Immature natural killer cell (primary cell): ENCODE measurements around the gene RUSC2. TPM values are rescaled to one million over a fixed set of nuclear protein-coding genes. Genes with fewer than 3 reads are reported as not detected.

ENCODE experiments used
- polyA plus RNA-seq, 3 donors: library from polyadenylated mRNA; unstranded; fragments of 300-500 nt; fragmentation: Illumina TruSeq; gene quantifications; one replicate each; pipeline ENCODE4 v1.2.3, GENCODE V29; 2021

The RUSC2 gene
- polyA plus RNA-seq, 3 donors from 2014 or later: 0.44 to 0.69 TPM; not detected in 1

Other genes with a start within 250 kb of the RUSC2 start
- gene TESK1, start 115.2 kb downstream of the RUSC2 start, polyA plus RNA-seq: 10 to 100 TPM in 1 of 3 donors, 1 to 10 TPM in 2; 6.5 to 23.7 (median 8.1) TPM
- gene CD72, start 128.3 kb downstream of the RUSC2 start, polyA plus RNA-seq: 10 to 100 TPM in 2 of 3 donors, 1 to 10 TPM in 1; 6.2 to 18.4 (median 10.1) TPM
- gene SIT1, start 160.8 kb downstream of the RUSC2 start, polyA plus RNA-seq: 1 to 10 TPM in 1 of 3 donors, under 1 TPM in 2; 0.26 to 1.4 (median 0.49) TPM
- 10 to 100 TPM in 1 of 3 donors, not detected in 2; 23.0 TPM for gene RMRP, start 167.9 kb downstream of the RUSC2 start, polyA plus RNA-seq
- 100 to 1,000 TPM; 101 to 106 (median 103) TPM for gene CCDC107, start 168.2 kb downstream of the RUSC2 start, polyA plus RNA-seq
- 1 to 10 TPM in 2 of 3 donors, under 1 TPM in 1; 0.92 to 1.9 (median 1.1) TPM for gene ARHGEF39, start 175.1 kb downstream of the RUSC2 start, polyA plus RNA-seq
- not detected for gene CA9, start 183.8 kb downstream of the RUSC2 start, polyA plus RNA-seq
- gene TPM2, start 199.8 kb downstream of the RUSC2 start, polyA plus RNA-seq: under 1 TPM in 1 of 3 donors, not detected in 2; 0.28 TPM
- 100 to 1,000 TPM in 1 of 3 donors, 10 to 100 TPM in 2; 21.4 to 260 (median 61.5) TPM for gene TLN1, start 242.1 kb downstream of the RUSC2 start, polyA plus RNA-seq
- gene CREB3, start 242.6 kb downstream of the RUSC2 start, polyA plus RNA-seq: 10 to 100 TPM; 47.8 to 59.3 (median 50.0) TPM